ENCODE data around the gene SRPK2.

Gene SRPK2

DNA sequence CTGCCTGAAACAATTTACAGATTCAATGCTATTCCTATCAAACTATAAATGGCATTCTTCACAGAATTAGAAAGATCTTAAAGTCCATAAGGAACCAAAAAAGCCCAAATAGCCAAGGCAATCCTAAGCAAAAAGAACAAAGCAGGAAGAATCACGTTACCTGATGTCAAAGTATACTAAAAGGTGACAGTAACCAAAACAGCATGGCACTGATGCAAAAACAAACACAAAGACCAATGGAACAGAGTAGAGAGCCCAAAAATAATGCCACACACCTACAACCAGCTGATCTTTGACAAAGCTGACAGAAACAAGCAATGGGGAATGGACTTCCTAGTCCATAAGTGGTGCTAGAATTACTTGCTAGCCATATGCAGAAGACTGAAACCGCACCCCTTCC is 208.7 kb downstream of the SRPK2 start:
- no peak for DNase-seq

DNA sequence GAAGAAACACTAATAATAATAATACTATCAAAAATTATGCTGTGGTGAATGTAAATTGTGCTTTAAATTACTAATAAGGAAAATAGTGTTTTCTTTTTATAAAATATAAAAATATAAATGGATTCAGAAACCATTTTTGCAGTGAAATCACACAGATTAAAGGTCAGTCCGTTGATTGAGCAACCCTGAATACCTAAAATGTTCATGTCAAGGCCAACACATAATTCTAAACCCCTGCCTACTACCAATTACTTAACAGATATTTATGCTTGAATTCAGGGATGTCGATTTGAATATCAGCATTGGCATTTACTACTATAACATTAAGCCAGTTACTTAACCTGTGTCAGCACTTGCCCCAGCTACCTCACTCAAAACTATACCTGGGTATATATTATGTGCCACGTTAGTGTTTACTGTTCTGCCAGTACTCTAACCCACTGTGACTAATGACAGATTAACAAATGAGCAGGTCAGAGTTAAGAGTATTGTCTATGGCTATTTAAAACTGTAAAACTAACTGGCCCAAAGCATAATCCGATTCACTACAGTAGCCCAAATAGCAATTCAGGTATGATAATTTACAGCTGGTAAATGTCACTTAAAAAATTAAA is 209.7 kb downstream of the SRPK2 start:
- DNase-seq: no peak

DNA sequence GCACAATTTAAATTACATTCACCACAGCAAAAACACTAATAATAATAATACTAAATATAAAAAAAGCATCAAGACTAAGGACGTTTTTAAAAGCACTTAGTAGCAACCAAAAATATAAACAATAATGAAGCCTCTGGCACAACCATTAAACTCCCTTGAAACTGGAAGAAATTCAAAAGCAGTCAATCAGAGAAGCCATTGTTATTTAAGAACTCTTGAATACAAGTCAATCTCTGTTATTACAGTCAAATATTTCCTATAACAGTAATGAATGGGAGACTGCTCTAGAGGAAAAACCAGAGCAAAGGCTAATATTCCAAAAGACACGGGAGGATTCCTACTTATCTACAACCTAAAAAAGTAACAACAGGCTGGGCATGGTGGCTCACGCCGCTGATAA is 210.5 kb downstream of the SRPK2 start:
- no peak for DNase-seq

DNA sequence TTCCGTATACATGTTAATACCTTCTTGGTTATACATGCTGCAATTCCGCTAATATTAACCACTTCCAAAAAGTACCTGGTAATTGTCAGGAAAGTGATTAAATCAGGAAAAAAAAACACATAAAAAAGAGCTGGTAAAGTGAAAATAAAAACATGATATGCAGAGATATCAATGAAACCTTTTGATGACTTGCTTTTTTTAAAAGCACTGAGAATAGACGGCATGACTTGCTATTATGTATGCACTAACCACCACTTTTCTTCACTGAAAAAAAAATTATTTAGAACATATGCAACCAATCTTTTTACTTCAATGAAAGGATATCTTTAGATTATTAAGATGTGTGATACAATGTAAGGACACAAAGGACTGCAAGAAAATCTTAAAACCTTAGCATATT is 211.7 kb downstream of the SRPK2 start:
- no peak for DNase-seq

DNA sequence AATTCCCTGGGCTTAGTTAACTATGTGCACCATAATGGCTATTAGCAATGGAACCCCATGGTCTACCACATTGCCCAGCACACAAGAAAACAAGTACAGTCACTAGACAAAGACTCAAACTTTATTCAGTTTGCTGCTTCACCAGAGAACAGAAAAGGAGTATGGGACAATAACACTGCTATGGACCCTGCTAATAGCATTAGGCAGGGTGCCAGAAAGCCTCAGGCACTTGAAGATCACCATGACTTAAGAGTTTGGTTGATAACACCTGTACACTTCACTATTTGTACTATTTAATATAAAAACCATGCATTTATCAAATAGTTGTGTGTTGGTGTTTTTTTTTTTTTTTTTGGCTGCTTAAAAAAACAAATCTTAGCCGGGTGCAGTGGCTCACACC is 215.1 kb downstream of the SRPK2 start:
- no peak for DNase-seq

DNA sequence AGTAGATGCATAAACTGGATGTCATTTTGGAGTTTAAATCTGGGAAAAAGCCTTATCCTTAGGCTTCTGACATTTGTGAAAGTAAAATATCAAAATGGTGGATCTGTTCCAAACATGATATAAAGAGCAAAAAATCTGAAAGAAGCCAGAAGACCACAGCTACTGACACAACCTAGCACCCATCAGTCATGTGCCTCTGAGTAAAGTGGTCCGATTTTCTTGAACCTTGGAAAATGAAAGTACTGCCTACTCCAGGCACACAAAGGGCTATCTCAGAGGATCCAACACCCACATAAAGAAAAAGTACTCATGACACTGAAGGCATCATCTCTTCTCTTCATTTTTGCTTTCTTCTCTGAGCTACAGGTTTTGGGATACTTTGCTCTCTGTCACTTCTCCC is 224.0 kb downstream of the SRPK2 start:
- DNase-seq: no peak

DNA sequence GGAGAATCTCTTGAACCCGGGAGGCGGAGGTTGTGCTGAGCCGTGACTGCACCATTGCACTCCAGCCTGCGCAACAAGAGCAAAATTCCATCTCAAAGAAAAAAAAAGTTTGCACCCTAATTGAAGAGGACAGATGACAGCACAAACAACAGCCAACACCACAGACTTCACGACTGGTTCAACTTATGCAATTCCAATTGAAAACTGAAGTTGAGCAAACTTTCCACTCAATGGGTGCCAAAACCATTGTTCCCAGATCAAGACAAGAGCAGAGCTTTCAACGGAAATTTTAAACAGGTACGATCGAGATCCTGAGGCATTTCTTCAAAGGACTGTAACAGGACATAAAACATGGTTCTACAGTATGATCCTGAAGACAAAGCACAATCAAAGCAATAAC is 225.0 kb downstream of the SRPK2 start:
- DNase-seq: no peak

DNA sequence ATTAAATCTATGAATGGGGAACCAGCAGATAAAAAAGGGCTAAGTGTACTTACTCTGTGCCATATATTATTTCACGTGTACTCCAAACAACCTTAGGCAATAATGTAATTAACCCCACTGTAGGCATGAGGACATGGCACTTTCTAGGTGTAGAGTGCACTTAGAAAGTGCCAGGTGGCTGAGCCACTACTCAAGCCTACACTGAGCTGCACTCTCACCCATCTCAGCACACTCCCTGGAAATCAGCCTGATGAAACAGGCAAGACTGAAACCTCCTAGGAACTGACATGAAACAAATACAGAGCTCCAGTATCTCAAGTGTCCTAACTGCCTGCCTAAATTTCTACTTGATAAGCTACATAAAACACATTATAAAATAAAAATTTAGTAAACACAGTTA is 227.4 kb downstream of the SRPK2 start:
- no peak for DNase-seq

DNA sequence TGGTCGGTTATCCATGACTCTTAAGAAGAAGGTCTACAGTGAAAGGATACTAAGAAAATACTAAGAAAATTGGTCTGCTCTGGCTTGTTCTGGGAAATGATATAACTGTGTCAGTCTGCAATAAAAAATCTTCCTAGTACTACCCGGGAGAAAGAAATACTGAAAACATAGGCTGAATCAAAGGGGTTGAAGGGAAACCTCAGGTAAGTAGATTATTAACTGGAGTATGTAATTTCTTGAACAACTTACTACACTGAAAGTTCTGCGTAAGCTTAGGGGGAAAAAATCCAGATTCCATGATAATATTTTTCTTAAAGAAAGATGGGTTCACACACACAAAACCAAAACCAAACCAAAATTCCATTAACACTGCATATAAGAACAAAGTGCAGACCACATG is 231.4 kb downstream of the SRPK2 start:
- DNase-seq: no peak

DNA sequence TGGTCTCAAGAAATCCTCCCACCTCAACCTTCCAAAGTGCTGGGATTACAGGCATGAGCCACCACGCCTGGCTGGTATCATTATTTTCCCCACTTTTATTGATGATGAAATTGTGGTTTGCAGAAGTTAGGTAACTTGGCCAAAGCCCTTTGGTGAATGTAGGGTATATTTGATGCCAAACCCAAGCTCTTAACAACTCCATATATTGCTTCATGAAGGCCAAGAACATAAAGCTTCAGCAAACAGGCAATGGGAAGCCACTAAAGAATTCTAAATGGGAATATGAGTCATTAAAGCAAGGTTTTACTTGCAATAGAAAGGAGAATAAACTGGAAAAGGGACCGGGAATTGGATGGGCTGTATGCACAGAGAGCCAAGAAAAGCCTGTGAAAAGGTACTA is 232.0 kb downstream of the SRPK2 start:
- DNase-seq: no peak

DNA sequence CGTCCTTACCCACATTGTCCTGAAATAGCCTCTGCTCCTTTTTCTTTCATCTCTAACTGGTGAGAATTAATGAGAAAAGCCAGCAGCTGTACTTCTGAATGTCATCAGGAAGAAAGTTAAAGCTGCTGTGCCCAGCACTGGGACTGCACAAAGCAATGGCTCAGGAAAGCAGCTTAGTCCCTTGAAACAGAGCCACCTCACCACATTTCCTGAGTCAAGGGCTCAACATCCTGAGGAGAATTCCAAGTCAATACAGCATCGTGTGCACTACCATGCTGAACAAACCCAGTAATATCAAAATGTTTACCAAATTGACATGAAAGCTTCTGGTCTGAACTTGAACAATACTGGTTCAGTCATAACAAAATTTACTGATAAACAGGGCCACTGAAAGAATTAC is 234.6 kb downstream of the SRPK2 start:
- DNase-seq: no peak

DNA sequence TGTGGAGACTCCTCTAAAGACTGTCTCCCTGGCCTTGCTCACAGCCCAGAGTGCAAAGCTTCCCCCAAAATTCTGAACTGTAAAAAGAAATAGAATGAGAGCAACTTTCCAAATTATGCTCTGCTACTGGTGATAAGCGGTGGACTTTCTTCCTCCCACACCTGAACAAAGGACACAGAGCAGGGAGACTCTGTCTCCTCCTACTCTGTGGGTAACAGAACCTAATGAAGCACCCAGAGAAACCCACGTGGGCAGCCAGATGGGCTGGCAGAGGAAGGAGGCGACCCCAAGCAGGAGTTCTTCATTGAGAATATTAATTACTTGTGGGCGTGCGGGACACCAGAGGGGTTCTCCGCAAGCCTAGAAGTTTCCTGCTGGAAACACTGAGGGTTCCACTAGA is 235.2 kb downstream of the SRPK2 start:
- no peak for DNase-seq

DNA sequence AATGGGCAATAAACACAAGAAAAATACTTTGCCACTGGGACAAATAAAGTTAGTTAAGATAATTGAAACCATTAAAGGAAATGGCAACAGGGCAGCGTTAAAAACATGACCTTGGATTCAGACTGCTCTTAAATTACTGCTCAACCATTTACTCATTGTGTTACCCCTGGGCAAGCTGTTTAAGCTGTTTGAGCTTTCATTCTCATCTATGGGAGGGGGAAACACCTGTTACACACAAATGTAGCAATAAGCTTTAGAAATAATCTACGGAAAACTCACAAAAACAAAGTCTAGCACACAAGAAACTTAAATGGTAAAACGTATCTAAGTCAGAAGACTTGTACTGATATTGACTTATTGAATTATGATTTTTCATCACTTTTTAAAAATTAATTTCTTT is 237.6 kb downstream of the SRPK2 start:
- no peak for DNase-seq

DNA sequence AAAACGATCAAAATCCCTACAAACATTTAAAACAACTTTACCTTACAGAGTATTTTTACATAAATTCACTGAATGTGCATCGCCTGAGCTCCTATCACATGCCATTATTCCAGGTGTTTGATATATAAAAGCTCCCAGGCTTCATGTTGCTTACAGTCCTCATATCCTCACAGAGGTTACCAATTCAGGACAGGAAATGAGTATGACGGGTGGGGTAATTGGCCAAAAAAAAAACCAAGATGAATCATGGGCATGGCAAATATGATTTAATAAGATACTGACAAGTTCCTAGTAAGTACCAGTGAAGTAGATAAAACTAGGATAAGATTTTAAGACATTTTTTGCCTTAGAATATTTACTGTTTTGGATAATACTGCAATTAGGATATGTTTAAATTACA is 238.9 kb downstream of the SRPK2 start:
- DNase-seq: no peak

DNA sequence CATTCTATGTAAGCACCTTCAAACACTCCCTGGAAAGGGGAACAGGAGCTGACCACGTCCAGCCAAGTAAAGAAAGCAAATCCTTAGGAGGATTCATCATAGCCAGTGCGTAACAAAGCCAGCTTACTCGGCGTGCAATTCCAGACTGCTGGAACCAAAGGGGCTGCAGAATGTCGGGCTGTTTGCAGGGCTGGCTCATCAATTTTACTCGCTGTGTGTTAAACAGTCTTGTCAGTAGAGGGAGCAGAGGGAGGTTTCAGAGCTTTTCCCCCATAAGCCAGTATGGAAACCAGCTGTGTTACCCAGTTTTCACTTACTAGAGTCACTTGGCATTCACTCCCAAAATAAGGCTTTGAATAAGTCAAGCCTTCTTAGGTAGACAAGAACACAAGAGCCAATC is 247.7 kb downstream of the SRPK2 start:
- DNase-seq: peak; percentile 7

DNA sequence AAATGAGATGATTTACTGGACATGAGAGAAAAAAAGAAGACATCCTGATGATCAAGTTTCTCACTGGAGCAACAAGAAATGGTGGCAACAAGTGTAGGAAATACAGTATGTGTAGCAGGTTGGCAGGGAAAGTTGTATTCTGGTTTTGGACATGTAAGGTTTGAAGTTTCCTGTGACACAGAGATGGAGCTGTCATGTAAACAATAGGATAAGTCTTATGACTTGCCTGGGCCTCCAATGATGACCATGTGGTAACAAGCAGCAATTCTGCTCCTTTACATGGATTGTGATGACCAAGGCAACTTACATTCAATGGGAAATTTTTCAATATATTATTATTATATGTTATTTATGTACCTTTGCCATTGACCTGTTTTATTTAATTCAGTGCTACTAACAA is 249.3 kb downstream of the SRPK2 start:
- DNase-seq: no peak

DNA sequence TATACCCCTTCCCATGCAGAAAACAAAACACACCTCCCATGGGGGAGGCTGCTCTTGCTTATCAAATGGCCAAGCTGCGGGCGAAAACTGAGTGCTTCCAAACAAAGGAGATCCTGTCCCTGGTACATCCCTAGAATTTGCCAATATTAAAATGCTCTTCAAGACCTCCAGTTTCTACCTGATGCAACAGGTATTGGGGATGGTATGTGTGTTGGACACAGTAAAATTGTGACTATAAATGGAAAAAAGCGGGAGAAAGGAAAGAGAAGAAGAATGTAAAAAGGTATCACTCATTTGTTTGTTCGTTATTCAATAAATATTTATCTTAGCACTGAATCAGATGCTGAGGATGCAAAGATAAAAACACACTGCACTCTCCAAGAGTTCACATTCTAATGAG is 250.8 kb downstream of the SRPK2 start:
- no peak for DNase-seq

DNA sequence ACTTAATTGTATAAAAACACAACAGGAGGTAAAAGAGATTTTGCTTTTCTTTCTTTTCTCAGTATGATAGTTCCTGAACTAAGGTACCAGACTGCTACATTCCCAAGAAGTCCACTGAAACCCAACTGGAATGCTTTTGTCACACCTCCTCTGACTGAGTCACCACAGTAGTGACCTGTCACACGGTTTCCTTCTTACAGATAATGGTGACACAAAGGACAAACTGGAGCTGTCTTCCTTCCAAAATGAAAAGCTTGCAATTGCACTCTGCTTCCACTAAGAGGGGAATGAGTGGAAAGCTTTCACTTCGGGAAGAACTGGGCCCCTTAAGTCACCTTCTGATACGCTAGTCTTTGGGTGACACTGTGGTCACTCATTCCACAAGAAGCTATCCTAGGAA is 252.5 kb downstream of the SRPK2 start:
- no peak for DNase-seq

DNA sequence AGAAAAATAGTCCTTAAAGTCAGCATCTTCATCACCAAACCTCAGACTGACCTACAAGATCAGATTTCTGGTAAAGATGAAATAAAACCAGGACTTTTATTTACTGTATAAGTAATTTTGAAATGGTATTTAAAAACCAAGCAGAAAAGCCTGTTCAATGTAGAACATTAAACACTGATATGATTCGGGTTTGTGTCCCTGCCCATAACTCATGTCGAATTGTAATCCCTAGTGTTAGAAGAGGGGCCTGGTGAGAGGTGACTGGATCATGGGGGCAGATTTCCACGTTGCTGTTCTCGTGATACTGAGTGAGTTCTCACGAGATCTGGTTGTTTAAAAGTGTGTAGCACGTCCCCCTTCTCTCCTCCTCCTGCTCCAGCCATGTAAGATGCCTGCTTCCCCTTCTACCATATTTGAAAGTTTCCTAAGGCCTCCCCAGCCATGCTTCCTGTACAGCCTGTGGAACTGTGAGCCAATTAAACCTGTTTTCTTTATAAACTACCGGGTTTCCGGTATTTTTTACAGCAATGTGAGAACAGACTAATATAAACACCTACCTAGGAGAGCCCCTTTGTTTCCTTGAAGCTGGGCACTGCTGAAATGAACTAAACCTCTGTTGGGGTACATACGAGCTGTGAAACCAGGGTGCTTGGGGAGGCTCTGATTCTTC is 254.6 kb downstream of the SRPK2 start:
- no peak for DNase-seq

DNA sequence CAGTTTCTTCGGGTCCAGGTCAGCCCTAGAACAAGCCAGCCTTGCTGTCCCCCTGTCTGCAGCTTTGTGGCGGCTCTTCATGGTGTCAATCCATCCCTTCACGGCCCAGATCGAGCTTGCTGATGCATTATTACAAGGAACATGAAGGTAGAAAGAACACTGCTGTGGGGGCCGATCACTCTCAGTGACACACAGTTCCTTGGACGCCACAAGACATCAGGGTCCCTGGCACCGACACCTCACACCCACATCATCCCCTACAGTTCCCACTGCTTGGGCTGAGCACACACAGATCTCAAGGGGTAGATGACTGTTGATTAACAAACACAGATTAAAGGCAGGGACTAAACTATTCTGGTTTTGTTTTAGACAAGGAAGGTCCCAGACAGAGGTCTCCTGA is 255.4 kb downstream of the SRPK2 start:
- no peak for DNase-seq

DNA sequence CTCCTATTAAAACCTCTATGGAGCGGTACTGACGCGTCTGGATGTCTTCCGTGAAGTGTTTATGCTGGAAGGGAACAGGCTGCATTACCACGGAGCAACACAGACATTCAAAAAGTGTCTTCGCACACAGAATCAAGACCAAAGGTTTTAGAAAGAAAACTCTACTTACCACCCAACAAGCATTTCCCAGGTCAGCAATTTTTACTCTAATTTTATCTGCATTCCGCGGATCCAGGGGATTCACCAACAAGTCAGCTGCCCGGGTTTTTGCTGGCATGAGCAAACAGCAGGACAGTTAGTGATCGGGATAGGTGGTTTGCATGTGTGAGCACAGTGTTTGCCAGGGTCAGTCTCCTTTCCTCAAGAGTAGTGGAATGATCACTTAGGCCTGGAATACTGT is 255.9 kb downstream of the SRPK2 start:
- DNase-seq: no peak

DNA sequence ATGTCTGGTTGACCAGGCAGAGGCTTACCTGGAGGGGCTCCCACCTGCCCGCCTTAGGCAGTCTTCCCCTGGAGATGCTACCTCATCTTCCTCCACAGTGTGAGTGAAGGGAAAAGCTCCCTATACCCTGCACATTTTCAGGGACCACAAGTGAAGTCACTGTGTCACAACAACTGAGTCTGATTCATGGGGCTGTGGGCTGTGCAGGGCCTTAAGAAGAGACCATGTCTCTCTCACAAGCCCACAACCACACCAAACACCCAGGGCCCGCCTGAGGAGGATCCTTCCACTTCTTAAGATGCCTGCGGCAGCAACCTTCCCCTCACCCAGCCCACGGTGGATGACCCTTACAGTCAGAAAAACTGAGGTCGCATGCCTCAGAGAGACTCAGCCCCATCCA is 256.4 kb downstream of the SRPK2 start:
- DNase-seq: no peak

DNA sequence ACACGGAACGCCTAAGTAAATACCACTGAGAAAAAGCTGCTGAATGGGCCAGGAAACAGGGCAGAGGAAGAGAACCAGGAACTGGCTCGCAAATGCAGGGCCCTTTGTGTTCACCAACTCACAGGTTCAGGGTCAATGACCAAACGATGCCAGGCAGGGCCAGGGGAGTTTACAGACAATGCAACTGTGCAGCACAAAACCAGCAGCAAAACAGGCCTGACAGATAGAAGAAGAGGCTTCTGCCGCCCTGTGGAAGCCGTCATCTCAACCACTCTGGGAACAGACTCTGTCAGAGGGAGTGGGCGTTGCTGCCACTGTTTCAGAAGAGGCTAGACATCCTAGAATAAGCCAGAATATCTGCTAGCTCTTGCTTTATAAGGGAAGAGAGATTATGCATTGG is 256.8 kb downstream of the SRPK2 start:
- DNase-seq: no peak

DNA sequence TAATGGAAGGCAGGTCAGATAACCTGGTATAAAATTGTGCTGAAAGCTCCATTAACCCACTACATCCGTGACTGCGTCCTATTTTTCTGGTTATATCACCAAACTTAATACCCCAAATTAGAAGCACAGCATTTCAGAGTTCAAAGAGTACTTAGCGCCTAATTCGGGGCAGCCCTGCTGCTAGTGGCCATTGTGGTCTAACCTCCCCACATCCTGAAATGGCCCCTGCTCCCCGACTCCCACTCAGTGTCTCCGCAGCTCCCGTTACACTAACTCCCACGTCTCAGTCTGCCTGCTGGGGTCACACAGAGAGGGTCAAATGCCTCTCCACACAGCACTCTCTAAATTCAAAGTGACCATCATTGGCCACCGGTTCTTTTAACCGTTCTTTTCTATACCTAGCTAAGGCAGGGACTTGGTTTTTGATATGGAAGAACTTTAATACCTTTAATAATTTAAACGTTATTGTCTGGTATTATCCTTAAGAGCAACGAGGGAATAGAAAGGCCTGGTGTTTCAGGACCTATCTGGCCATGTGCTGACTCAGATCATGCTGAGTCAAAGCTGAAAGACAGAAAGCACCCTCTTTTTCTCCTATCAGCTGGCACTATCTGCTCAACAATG is 257.6 kb downstream of the SRPK2 start:
- no peak for DNase-seq

DNA sequence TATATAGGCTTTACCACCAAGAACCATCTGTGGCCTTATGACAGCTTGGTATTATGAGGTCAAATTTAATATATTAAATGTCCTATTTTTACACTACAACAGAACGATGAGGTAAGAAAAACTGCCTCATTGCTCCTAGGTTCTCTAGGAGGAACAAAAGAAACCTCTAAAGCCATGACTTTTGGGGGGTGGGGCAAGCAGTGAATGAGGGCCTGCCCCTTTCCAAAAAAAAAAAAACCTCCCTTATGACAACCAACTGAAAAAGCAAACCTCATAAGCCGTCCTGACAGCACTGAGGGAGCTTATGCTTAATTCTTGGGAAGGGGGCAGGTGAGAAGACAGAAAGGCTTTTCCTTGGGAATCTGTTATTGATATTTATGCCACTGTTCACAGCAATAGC is 258.1 kb downstream of the SRPK2 start:
- no peak for DNase-seq
